Measurements from ENCODE around the gene RASGEF1B. TPM values are rescaled to one million over a fixed set of nuclear protein-coding genes. Genes with fewer than 3 reads are reported as not detected.

The RASGEF1B gene
- total and polyA plus RNA-seq, 2 experiments from 2014 or later: 2.8 to 5.2 TPM

DNA sequence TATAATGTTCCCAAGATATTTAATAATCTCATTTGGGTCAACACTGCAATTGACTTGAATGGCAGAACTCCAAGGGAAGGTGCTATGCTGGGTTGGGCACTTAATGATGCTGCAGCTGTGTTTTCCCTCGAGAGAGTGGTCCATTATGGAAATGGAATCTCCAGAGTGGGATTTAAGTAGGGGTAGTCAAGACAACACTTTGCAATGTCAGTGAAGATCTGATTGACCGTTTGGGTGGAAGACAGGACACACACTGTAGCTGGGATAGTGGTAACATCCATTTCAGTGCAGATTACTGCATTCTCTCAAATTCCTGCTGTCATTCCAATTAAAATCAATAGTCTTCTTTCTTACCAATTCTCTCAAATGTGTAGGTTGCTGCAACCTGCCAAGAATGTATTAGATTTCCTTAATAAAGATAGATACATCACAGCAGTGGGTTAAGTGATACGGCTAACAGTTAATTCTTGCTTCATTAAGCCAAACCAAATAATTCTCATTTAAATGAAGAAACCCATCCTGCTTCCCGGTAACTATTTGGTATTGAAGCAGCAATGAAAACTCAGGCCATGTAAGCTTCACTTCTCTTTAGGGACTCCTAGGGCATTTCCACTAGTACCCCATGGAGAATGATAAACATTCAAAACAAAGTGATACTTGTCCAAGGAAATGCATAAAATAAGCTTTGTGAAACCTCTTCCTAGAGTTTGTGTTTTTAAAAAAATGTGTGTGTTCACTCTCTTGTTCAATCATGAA is 40.5 kb upstream of the RASGEF1B start:
- H3K4me2 ChIP-seq: peak overlapping the region; percentile 65

More for the DNA sequence above, 40.5 kb upstream of the RASGEF1B start:
- no peaks in the 10 kb centered on the region for H3K9me3 Mint-ChIP-seq
- no peaks in the 10 kb centered on the region for H3K27me3 Mint-ChIP-seq (ENCODE audit: insufficient read depth, low read depth, poor library complexity)
- Histone ChIP-seq H3K79me2 (replicated peaks; ENCODE audit: insufficient read depth) (no peaks in the 10 kb centered on the region), H3K27me3 (ENCODE audit: insufficient read depth) (no peaks in the 10 kb centered on the region), H3K9me2 (ENCODE audit: insufficient read depth) (no peaks in the 10 kb centered on the region), H3F3A (replicated peaks; ENCODE audit: low read depth) (no peaks in the 10 kb centered on the region), H4K20me1 (replicated peaks; ENCODE audit: insufficient read depth) (no peaks in the 10 kb centered on the region), H2AFZ (no peak overlapping the region), H3K27ac (ENCODE audit: low read depth) (no peak overlapping the region), H3K4me1 (ENCODE audit: insufficient read depth) (peaks cover 18% of the 10 kb centered on the region), H3K4me3 (no peak overlapping the region), H3K36me3 (ENCODE audit: insufficient read depth) (no peaks in the 10 kb centered on the region)
- ATAC-seq: peak; percentile 64
- H3K4me3 Mint-ChIP-seq: peak overlapping the region; percentile 30
- no peak for DNase-seq (ENCODE audit: low spot score)
- no peak for TF ChIP-seq ZNF331 (CRISPR knock-in tag; IDR thresholded peaks at IDR 0.05; ENCODE audit: low read depth)
- TF ChIP-seq, protein P1, sequence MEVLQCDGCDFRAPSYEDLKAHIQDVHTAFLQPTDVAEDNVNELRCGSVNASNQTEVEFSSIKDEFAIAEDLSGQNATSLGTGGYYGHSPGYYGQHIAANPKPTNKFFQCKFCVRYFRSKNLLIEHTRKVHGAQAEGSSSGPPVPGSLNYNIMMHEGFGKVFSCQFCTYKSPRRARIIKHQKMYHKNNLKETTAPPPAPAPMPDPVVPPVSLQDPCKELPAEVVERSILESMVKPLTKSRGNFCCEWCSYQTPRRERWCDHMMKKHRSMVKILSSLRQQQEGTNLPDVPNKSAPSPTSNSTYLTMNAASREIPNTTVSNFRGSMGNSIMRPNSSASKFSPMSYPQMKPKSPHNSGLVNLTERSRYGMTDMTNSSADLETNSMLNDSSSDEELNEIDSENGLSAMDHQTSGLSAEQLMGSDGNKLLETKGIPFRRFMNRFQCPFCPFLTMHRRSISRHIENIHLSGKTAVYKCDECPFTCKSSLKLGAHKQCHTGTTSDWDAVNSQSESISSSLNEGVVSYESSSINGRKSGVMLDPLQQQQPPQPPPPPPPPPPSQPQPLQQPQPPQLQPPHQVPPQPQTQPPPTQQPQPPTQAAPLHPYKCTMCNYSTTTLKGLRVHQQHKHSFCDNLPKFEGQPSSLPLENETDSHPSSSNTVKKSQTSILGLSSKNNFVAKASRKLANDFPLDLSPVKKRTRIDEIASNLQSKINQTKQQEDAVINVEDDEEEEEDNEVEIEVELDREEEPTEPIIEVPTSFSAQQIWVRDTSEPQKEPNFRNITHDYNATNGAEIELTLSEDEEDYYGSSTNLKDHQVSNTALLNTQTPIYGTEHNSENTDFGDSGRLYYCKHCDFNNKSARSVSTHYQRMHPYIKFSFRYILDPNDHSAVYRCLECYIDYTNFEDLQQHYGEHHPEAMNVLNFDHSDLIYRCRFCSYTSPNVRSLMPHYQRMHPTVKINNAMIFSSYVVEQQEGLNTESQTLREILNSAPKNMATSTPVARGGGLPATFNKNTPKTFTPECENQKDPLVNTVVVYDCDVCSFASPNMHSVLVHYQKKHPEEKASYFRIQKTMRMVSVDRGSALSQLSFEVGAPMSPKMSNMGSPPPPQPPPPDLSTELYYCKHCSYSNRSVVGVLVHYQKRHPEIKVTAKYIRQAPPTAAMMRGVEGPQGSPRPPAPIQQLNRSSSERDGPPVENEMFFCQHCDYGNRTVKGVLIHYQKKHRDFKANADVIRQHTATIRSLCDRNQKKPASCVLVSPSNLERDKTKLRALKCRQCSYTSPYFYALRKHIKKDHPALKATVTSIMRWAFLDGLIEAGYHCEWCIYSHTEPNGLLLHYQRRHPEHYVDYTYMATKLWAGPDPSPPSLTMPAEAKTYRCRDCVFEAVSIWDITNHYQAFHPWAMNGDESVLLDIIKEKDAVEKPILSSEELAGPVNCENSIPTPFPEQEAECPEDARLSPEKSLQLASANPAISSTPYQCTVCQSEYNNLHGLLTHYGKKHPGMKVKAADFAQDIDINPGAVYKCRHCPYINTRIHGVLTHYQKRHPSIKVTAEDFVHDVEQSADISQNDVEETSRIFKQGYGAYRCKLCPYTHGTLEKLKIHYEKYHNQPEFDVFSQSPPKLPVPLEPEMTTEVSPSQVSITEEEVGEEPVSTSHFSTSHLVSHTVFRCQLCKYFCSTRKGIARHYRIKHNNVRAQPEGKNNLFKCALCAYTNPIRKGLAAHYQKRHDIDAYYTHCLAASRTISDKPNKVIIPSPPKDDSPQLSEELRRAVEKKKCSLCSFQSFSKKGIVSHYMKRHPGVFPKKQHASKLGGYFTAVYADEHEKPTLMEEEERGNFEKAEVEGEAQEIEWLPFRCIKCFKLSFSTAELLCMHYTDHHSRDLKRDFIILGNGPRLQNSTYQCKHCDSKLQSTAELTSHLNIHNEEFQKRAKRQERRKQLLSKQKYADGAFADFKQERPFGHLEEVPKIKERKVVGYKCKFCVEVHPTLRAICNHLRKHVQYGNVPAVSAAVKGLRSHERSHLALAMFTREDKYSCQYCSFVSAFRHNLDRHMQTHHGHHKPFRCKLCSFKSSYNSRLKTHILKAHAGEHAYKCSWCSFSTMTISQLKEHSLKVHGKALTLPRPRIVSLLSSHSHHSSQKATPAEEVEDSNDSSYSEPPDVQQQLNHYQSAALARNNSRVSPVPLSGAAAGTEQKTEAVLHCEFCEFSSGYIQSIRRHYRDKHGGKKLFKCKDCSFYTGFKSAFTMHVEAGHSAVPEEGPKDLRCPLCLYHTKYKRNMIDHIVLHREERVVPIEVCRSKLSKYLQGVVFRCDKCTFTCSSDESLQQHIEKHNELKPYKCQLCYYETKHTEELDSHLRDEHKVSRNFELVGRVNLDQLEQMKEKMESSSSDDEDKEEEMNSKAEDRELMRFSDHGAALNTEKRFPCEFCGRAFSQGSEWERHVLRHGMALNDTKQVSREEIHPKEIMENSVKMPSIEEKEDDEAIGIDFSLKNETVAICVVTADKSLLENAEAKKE (CRISPR knock-in tag; IDR thresholded peaks at IDR 0.05): no peak
- no peak for TF ChIP-seq NANOG (IDR thresholded peaks at IDR 0.05; ENCODE audit: borderline replicate concordance)
- TF ChIP-seq, protein P2, sequence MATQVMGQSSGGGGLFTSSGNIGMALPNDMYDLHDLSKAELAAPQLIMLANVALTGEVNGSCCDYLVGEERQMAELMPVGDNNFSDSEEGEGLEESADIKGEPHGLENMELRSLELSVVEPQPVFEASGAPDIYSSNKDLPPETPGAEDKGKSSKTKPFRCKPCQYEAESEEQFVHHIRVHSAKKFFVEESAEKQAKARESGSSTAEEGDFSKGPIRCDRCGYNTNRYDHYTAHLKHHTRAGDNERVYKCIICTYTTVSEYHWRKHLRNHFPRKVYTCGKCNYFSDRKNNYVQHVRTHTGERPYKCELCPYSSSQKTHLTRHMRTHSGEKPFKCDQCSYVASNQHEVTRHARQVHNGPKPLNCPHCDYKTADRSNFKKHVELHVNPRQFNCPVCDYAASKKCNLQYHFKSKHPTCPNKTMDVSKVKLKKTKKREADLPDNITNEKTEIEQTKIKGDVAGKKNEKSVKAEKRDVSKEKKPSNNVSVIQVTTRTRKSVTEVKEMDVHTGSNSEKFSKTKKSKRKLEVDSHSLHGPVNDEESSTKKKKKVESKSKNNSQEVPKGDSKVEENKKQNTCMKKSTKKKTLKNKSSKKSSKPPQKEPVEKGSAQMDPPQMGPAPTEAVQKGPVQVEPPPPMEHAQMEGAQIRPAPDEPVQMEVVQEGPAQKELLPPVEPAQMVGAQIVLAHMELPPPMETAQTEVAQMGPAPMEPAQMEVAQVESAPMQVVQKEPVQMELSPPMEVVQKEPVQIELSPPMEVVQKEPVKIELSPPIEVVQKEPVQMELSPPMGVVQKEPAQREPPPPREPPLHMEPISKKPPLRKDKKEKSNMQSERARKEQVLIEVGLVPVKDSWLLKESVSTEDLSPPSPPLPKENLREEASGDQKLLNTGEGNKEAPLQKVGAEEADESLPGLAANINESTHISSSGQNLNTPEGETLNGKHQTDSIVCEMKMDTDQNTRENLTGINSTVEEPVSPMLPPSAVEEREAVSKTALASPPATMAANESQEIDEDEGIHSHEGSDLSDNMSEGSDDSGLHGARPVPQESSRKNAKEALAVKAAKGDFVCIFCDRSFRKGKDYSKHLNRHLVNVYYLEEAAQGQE (IDR thresholded peaks at IDR 0.05; ENCODE audit: unreplicated experiment): no peak
- TF ChIP-seq ZNF114 (CRISPR knock-in tag; IDR thresholded peaks at IDR 0.05): no peak
- no peak for TF ChIP-seq JUNB (IDR thresholded peaks at IDR 0.05; ENCODE audit: unreplicated experiment)
- TF ChIP-seq CREB1 (CRISPR knock-in tag; IDR thresholded peaks at IDR 0.05; ENCODE audit: low read depth): no peak
- H3K36me3 Mint-ChIP-seq (ENCODE audit: low read depth): no peaks in the 10 kb centered on the region
- peaks cover 40% of the 10 kb centered on the region for H3K4me1 Mint-ChIP-seq
- no peak overlapping the region for H3K27ac Mint-ChIP-seq

Measured in GM23338 (cell line).